PFSK-1 (cell line): ENCODE data around the gene IGSF9.

Source experiments
- FOXP2 ChIP-seq: optimal IDR thresholded peaks from 2 replicates; pipeline ENCODE3; 2011; ENCODE audit warnings: borderline replicate concordance, control low read depth, inconsistent platforms; ENCODE audit not compliant: insufficient read depth; ENCODE audit errors: extremely low read length, extremely low read depth
- POLR2AphosphoS5 ChIP-seq: IDR thresholded peaks from 2 replicates; pipeline ENCODE4 v1.6.1; 2012; ENCODE audit warnings: low read depth, mild to moderate bottlenecking, control low read depth, low read length, moderate library complexity
- SIN3A ChIP-seq: IDR thresholded peaks from 2 replicates; pipeline ENCODE4 v1.6.1; 2012; ENCODE audit warnings: mild to moderate bottlenecking, low read length, moderate library complexity, borderline replicate concordance; ENCODE audit not compliant: insufficient read depth
- TAF1 ChIP-seq: IDR thresholded peaks from 2 replicates; pipeline ENCODE4 v1.6.1; 2012; ENCODE audit warnings: low read length, control low read depth, borderline replicate concordance; ENCODE audit not compliant: insufficient read depth
- TF ChIP-seq, protein P1 (sequence below), 2 experiments: IDR thresholded peaks; 2 replicates each; pipeline versions ENCODE4 v1.6.1 to v1.8.0; 2011 to 2012; ENCODE audit warnings: low read depth in 2 of 2, low read length in 2 of 2, control low read depth in 1 of 2, inconsistent platforms in 1 of 2, mild to moderate bottlenecking in 1 of 2, moderate library complexity in 1 of 2; ENCODE audit not compliant: insufficient read depth in 1 of 2

Gene IGSF9

DNA sequence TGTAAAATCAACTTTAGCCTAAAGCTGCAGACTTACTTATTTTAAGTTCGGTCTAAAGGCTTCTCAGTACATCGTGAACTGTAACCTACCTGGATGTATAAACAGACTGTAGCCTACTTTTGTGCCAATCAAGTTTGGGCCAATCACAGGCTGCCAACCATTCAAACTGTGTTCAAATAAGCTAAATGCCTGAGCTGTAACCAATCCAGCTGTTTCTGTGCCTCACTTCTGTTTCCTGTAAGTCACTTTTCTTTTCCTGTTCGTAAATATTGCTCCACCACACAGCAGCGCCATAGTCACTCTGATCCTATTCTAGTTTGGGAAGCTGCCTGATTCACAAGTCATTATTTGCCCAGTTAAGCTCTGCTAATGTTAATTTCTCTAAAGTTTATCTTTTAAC, 46.1 kb upstream of the IGSF9 start:
- TF ChIP-seq FOXP2 (no peak), POLR2AphosphoS5 (no peak), TAF1 (no peak), SIN3A (no peak)
- TF ChIP-seq, protein P1, sequence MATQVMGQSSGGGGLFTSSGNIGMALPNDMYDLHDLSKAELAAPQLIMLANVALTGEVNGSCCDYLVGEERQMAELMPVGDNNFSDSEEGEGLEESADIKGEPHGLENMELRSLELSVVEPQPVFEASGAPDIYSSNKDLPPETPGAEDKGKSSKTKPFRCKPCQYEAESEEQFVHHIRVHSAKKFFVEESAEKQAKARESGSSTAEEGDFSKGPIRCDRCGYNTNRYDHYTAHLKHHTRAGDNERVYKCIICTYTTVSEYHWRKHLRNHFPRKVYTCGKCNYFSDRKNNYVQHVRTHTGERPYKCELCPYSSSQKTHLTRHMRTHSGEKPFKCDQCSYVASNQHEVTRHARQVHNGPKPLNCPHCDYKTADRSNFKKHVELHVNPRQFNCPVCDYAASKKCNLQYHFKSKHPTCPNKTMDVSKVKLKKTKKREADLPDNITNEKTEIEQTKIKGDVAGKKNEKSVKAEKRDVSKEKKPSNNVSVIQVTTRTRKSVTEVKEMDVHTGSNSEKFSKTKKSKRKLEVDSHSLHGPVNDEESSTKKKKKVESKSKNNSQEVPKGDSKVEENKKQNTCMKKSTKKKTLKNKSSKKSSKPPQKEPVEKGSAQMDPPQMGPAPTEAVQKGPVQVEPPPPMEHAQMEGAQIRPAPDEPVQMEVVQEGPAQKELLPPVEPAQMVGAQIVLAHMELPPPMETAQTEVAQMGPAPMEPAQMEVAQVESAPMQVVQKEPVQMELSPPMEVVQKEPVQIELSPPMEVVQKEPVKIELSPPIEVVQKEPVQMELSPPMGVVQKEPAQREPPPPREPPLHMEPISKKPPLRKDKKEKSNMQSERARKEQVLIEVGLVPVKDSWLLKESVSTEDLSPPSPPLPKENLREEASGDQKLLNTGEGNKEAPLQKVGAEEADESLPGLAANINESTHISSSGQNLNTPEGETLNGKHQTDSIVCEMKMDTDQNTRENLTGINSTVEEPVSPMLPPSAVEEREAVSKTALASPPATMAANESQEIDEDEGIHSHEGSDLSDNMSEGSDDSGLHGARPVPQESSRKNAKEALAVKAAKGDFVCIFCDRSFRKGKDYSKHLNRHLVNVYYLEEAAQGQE (IDR thresholded peaks at IDR 0.05; ENCODE audit: insufficient read depth in 1 of 2, low read depth in 2 of 2, low read length in 2 of 2): no peak

DNA sequence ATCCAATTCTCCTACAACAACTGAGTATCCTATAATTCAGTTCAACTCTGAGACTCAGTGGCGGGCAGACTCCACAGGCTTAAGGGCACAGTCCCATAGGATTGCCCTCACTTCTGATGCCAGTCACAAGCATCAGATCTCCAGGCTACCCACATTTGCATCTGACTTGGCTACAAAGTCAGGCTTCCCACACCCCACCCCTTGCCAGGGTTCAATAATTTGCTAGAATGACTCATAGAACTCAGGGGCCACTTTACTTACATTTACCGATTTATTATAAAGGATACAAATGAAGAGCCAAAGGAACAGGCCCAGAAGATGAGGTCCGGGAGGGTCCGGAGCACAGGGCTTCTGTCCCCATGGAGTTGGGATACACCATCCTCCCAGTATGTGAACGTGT, 44.6 kb upstream of the IGSF9 start:
- TF ChIP-seq SIN3A (no peak), POLR2AphosphoS5 (no peak)

DNA sequence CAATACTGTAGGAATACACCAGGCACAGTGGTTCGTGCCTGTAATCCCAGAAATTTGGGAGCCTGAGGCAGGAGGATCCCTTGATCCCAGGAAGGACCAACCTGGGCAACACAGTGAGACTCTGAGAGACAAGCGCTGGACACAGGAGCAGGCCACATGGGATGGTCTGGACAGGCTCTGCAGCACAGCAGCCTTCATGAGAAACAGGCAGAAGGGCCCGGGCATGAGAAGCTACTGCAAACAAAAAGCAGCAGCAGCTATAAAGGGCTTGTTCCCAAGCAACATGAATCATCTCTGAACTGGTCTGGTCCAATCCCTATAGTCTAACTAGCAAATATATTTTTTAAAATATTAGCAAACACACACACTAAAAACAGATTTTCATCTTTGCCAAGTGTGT, 44.2 kb upstream of the IGSF9 start:
- TF ChIP-seq TAF1: no peak
- no peak for TF ChIP-seq FOXP2
- TF ChIP-seq SIN3A: no peak
- TF ChIP-seq POLR2AphosphoS5: no peak
- TF ChIP-seq, protein P1 (IDR thresholded peaks at IDR 0.05; ENCODE audit: insufficient read depth in 1 of 2, low read depth in 2 of 2, low read length in 2 of 2): no peak

DNA sequence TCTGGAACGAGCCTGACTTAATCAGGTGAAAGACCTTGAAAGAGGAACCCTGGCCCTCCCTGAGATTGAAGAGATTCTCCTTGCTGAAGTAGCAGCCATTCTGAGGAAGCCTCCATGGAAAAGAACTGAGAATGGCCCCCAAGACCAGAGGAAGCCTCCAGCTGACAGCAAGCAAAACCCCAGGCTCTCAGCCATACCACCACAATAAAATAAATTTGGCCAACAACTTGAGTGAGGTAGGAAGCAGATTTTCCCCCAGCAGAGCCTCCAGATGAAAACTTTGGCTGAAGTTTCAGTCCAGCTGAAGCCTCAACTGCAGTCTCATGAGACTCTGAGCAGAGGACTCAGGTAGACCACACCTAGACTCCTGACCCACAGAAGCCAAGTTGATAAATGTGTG, 42.6 kb upstream of the IGSF9 start:
- TF ChIP-seq TAF1: no peak

DNA sequence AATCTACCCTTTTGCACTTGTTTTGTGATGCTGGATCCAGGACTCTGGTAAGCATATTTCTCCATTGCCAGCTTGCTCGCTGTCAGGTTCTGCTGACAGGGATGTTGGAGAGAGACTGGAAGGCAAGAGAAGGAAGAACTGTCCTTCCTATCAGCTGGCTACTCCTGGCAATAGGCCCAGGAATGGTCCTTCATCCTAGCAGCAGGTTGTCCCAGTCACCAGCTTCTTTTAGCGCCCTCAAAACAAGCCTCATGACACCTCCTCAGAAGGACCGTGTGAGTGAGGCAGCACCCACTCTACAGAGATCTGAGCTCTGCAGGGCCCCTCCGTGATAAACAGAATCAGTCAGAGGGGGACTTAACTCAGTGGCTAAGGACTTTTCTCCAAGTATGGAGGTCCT, 41.8 kb upstream of the IGSF9 start:
- TF ChIP-seq POLR2AphosphoS5: no peak
- no peak for TF ChIP-seq FOXP2
- TF ChIP-seq SIN3A: no peak
- TF ChIP-seq TAF1: no peak
- TF ChIP-seq, protein P1 (IDR thresholded peaks at IDR 0.05; ENCODE audit: insufficient read depth in 1 of 2, low read depth in 2 of 2, low read length in 2 of 2): no peak

DNA sequence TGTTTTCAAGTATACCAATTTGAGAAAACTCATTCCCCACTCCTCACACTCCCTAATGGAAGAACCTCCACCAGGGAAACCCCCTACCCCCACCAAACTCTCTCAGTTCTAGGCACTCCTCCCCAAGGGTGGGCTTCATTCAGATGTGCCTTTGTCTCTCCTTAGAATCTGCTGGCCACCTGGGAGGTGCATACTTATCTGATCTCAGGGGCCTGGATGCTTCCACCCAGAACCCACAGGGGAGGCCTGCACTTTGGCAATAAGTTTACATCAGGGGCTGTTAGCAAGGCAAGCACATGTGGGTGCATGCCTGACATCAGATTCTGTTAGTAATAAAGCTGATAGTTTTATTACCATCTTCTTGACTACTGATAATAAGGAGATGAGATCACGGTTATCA, 41.1 kb upstream of the IGSF9 start:
- TF ChIP-seq SIN3A (no peak), TAF1 (no peak), POLR2AphosphoS5 (no peak), FOXP2 (no peak)
- TF ChIP-seq, protein P1 (IDR thresholded peaks at IDR 0.05; ENCODE audit: insufficient read depth in 1 of 2, low read depth in 2 of 2, low read length in 2 of 2): no peak
